Osteoblast (primary cell): Measurements from ENCODE around the gene ZNF644. TPM values are rescaled to one million over a fixed set of nuclear protein-coding genes. Genes with fewer than 3 reads are reported as not detected.

Experiments used
- DNase-seq: peaks from one replicate; pipeline ENCODE4 v3.0.0; 2011; ENCODE audit warnings: low spot score, mixed read lengths; ENCODE audit not compliant: insufficient read length; ENCODE audit errors: missing footprints
- H2AFZ ChIP-seq: 2 replicates; pipeline ENCODE4 v1.6.0; 2011; ENCODE audit warnings: mild to moderate bottlenecking, low read length
- H3K27ac ChIP-seq: 2 replicates; pipeline ENCODE4 v1.5.1; 2011; ENCODE audit warnings: mild to moderate bottlenecking, low read depth, low read length, moderate library complexity
- H3K27me3 ChIP-seq: 2 replicates; pipeline ENCODE4 v1.6.0; 2012; ENCODE audit warnings: mild to moderate bottlenecking, control low read depth, inconsistent platforms, low read length, moderate library complexity; ENCODE audit not compliant: insufficient read depth
- H3K36me3 ChIP-seq: 2 replicates; pipeline ENCODE4 v1.5.1; 2011; ENCODE audit warnings: mild to moderate bottlenecking, low read length, control low read depth, moderate library complexity; ENCODE audit not compliant: insufficient read depth
- H3K4me1 ChIP-seq: 2 replicates; pipeline ENCODE4 v1.5.1; 2011; ENCODE audit warnings: mild to moderate bottlenecking, low read length, control low read depth, moderate library complexity; ENCODE audit not compliant: insufficient read depth
- H3K4me2 ChIP-seq: 2 replicates; pipeline ENCODE4 v1.6.0; 2011; ENCODE audit warnings: mild to moderate bottlenecking, low read length; ENCODE audit not compliant: insufficient read depth
- H3K4me3 ChIP-seq: fragments of 200-600 bp; sonication (generic); 3 replicates; pipeline ENCODE4 v1.5.1; 2012; ENCODE audit warnings: mild to moderate bottlenecking, low read length, inconsistent platforms; ENCODE audit not compliant: insufficient read depth
- H3K79me2 ChIP-seq: 2 replicates; pipeline ENCODE4 v1.6.0; 2012; ENCODE audit warnings: mild to moderate bottlenecking, low read length, control low read depth, inconsistent platforms; ENCODE audit not compliant: insufficient read depth
- H3K9me3 ChIP-seq: 2 replicates; pipeline ENCODE4 v1.5.1; 2011; ENCODE audit warnings: low read depth, low read length, control low read depth
- H4K20me1 ChIP-seq: 2 replicates; pipeline ENCODE4 v1.6.0; 2012; ENCODE audit warnings: mild to moderate bottlenecking, low read length, control low read depth; ENCODE audit not compliant: insufficient read depth
- total RNA-seq: library from RNA; depleted of rRNA; stranded (reverse); fragments of >200 nt; gene quantifications from 2 replicates; pipeline ENCODE4 v1.2.3, GENCODE V29; 2012
- TF ChIP-seq, protein P1 (sequence below): IDR thresholded peaks from 2 replicates; pipeline ENCODE4 v1.5.1; 2011; ENCODE audit warnings: mild to moderate bottlenecking, low read depth, low read length, moderate library complexity; ENCODE audit errors: extremely low read depth

ZNF644 gene
- total RNA-seq, 1 donor = 57.5 TPM

DNA sequence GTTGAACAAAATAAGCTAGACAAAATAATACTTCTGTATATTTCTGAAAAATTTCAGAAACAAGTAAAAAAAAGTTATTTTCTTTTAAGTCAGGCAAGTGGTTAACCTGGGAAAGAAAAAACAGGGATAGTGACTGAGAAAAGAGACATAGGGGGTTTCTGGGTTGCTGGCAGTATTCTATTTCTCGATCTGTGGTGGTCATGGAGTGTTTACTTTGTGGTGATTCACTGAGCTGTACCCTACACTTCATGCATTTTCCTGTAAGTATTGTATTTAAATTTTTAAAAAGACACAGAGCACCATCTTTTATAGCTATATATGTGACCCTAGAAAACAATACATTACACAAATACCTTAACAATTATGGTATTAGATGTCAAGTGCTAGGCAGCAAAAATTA, 58.2 kb downstream of the ZNF644 start:
- Histone ChIP-seq H3K27me3 (no peaks in the 10 kb centered on the region), H4K20me1 (peaks cover 35% of the 10 kb centered on the region), H3K36me3 (no peaks in the 10 kb centered on the region), H3K9me3 (no peaks in the 10 kb centered on the region), H2AFZ (no peak overlapping the region), H3K4me1 (peaks cover 13% of the 10 kb centered on the region), H3K79me2 (peaks cover 69% of the 10 kb centered on the region), H3K27ac (no peak overlapping the region), H3K4me3 (no peak overlapping the region), H3K4me2 (no peak overlapping the region)
- TF ChIP-seq, protein P1, sequence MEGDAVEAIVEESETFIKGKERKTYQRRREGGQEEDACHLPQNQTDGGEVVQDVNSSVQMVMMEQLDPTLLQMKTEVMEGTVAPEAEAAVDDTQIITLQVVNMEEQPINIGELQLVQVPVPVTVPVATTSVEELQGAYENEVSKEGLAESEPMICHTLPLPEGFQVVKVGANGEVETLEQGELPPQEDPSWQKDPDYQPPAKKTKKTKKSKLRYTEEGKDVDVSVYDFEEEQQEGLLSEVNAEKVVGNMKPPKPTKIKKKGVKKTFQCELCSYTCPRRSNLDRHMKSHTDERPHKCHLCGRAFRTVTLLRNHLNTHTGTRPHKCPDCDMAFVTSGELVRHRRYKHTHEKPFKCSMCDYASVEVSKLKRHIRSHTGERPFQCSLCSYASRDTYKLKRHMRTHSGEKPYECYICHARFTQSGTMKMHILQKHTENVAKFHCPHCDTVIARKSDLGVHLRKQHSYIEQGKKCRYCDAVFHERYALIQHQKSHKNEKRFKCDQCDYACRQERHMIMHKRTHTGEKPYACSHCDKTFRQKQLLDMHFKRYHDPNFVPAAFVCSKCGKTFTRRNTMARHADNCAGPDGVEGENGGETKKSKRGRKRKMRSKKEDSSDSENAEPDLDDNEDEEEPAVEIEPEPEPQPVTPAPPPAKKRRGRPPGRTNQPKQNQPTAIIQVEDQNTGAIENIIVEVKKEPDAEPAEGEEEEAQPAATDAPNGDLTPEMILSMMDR = no peak
- no peak for DNase-seq

GRCh38 chr1:90963236-90963635, 58.6 kb downstream of the ZNF644 start:
- no peak overlapping the region for H3K4me3 ChIP-seq

GRCh38 chr1:90959352-90960206, 62.3 kb downstream of the ZNF644 start:
- Histone ChIP-seq H3K36me3 (no peaks in the 10 kb centered on the region), H3K9me3 (no peaks in the 10 kb centered on the region), H3K4me1 (peaks cover 13% of the 10 kb centered on the region), H3K27ac (no peak overlapping the region), H3K4me3 (no peak overlapping the region), H3K4me2 (peak overlapping the region; percentile 14), H2AFZ (no peak overlapping the region), H4K20me1 (peaks cover 57% of the 10 kb centered on the region), H3K27me3 (no peaks in the 10 kb centered on the region), H3K79me2 (peaks cover 89% of the 10 kb centered on the region)
- DNase-seq = no peak
- TF ChIP-seq, protein P1 = no peak

More at GRCh38 chr1:90963236-90963635, 58.6 kb downstream of the ZNF644 start:
- Histone ChIP-seq H3K79me2 (peaks cover 72% of the 10 kb centered on the region), H3K4me2 (no peak overlapping the region), H3K9me3 (no peaks in the 10 kb centered on the region), H4K20me1 (peaks cover 39% of the 10 kb centered on the region), H3K4me1 (peaks cover 13% of the 10 kb centered on the region), H3K27me3 (no peaks in the 10 kb centered on the region), H3K27ac (no peak overlapping the region), H2AFZ (no peak overlapping the region), H3K36me3 (no peaks in the 10 kb centered on the region)
- TF ChIP-seq, protein P1 = no peak
- no peak for DNase-seq

DNA sequence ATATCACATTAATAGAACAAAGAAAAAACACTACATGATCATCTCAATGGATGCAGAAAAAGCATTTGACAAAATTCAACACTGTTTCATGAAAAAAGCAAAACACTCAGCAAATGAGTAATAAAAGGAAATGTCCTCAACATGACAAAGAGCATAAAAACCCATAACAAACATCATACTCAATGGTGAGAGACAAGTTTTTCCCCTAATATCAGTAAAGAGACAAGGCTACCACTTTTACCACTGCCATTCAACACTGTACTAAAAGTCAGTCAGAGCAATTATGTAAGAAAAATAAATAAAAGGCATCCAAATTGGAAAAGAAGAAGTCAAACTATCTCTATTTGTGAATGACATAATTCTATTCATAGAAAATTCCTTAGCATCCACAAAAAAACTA, 64.3 kb downstream of the ZNF644 start:
- TF ChIP-seq, protein P1 = no peak

More for the DNA sequence above, 64.3 kb downstream of the ZNF644 start:
- Histone ChIP-seq H3K79me2 (peaks cover 93% of the 10 kb centered on the region), H3K27me3 (no peaks in the 10 kb centered on the region), H3K36me3 (no peaks in the 10 kb centered on the region), H3K27ac (no peak overlapping the region), H3K4me2 (no peak overlapping the region), H2AFZ (no peak overlapping the region), H3K9me3 (no peaks in the 10 kb centered on the region), H4K20me1 (peaks cover 51% of the 10 kb centered on the region), H3K4me1 (peaks cover 4% of the 10 kb centered on the region), H3K4me3 (no peak overlapping the region)
- DNase-seq = no peak
